Caco-2 (cell line): ENCODE results near the gene C16orf96. TPM values are rescaled to one million over a fixed set of nuclear protein-coding genes. Genes with fewer than 3 reads are reported as not detected.

Source experiments
- BruUV-seq: library from RNA; stranded (reverse); fragments of 400-500 nt; replicated peaks from 2 replicates; lab custom pipeline; 2021; lab: Mats Ljungman, UMichigan
- CTCF ChIA-PET: fragments of 300-600 bp; sonication (Branson Sonifier 250); formaldehyde crosslinking; loops from one replicate; lab custom pipeline; 2022; ENCODE audit warnings: antibody characterized with exemption; lab: Charles Lee
- POLR2A ChIA-PET: fragments of 300-600 bp; sonication (Branson Sonifier 250); formaldehyde crosslinking; loops from one replicate; lab custom pipeline; 2022; ENCODE audit warnings: antibody characterized with exemption; lab: Charles Lee
- DNase-seq, 2 experiments: peaks; one replicate each; pipeline versions ENCODE4 v3.0.0 to v3.0.0-alpha.2; 2020 to 2022
- H3K27me3 ChIP-seq: replicated peaks from 2 replicates; pipeline ENCODE4 v1.6.0; 2011; ENCODE audit warnings: low read length; ENCODE audit not compliant: control insufficient read depth, insufficient read depth
- H3K36me3 ChIP-seq: 2 replicates; pipeline ENCODE4 v1.5.1; 2011; ENCODE audit warnings: low read length; ENCODE audit not compliant: control insufficient read depth, insufficient read depth
- H3K4me1 ChIP-seq: fragments of 250-450 bp; sonication (Bioruptor Pico); 2 replicates; pipeline ENCODE4 v1.5.1; 2020; ENCODE audit warnings: mild to moderate bottlenecking
- H3K4me3 ChIP-seq: 2 replicates; pipeline ENCODE4 v1.5.1; 2011; ENCODE audit warnings: low read depth, mild to moderate bottlenecking, control low read depth, low read length
- H3K9me3 ChIP-seq: fragments of 250-450 bp; sonication (Bioruptor Pico); 2 replicates; pipeline ENCODE4 v1.5.1; 2020; ENCODE audit warnings: mild to moderate bottlenecking, moderate library complexity
- H3K27ac Mint-ChIP-seq: one replicate; pipeline ENCODE4 v1.8.0; 2022; ENCODE audit warnings: mixed read lengths; ENCODE audit not compliant: unreplicated experiment
- H3K27me3 Mint-ChIP-seq: one replicate; pipeline ENCODE4 v1.8.0; 2022; ENCODE audit warnings: mixed read lengths; ENCODE audit not compliant: insufficient read depth, unreplicated experiment
- H3K36me3 Mint-ChIP-seq: one replicate; pipeline ENCODE4 v1.8.0; 2022; ENCODE audit warnings: mild to moderate bottlenecking, mixed read lengths; ENCODE audit not compliant: insufficient read depth, unreplicated experiment
- H3K4me1 Mint-ChIP-seq: one replicate; pipeline ENCODE4 v1.8.0; 2022; ENCODE audit warnings: low read depth, mixed read lengths; ENCODE audit not compliant: unreplicated experiment
- H3K4me3 Mint-ChIP-seq: one replicate; pipeline ENCODE4 v1.8.0; 2022; ENCODE audit warnings: mild to moderate bottlenecking, moderate library complexity, mixed read lengths; ENCODE audit not compliant: unreplicated experiment
- H3K9me3 Mint-ChIP-seq: one replicate; pipeline ENCODE4 v1.8.0; 2022; ENCODE audit warnings: mixed read lengths; ENCODE audit not compliant: unreplicated experiment
- intact Hi-C: fragments of 100-400 bp; cut with micrococcal nuclease; formaldehyde crosslinking; loops from one replicate; pipeline ENCODE4 v1.10.0; 2022; ENCODE audit not compliant: unreplicated experiment
- total RNA-seq: library from RNA; stranded (reverse); gene quantifications from 2 replicates; pipeline ENCODE4 v1.2.3, GENCODE V29; 2022
- TF ChIP-seq, protein P1 (sequence below), 2 experiments: fragments of 200-600 bp in 1 of 2; IDR thresholded peaks; 1 replicate in 1 of 2; 2 replicates in 1 of 2; pipeline versions ENCODE4 v1.5.1 to v1.8.0; 2011 to 2022; ENCODE audit warnings: antibody characterized with exemption in 1 of 2, control low read depth in 1 of 2, inconsistent platforms in 1 of 2, low read depth in 1 of 2, low read length in 1 of 2, mild to moderate bottlenecking in 1 of 2, moderate library complexity in 1 of 2; ENCODE audit not compliant: insufficient read depth in 1 of 2, severe bottlenecking in 1 of 2, unreplicated experiment in 1 of 2

C16orf96 gene
- total RNA-seq, 1 experiment from 2014 or later: 0.11 TPM

GRCh38 chr16:4636196-4636595 is 80.1 kb downstream of the C16orf96 start:
- ChIA-PET POLR2A (no interaction called here), CTCF (no interaction called here)
- Histone ChIP-seq H3K27me3 (no peaks in the 10 kb centered on the region), H3K9me3 (0 out of 2 replicates have a peak, but pooled peaks cover 4% of the 10 kb centered on the region), H3K4me1 (no peaks in the 10 kb centered on the region), H3K4me3 (no peak overlapping the region), H3K36me3 (no peaks in the 10 kb centered on the region)
- Mint-ChIP-seq H3K36me3 (peaks cover 25% of the 10 kb centered on the region), H3K9me3 (no peaks in the 10 kb centered on the region), H3K4me1 (no peaks in the 10 kb centered on the region), H3K27me3 (no peaks in the 10 kb centered on the region), H3K27ac (no peak overlapping the region), H3K4me3 (no peak overlapping the region)
- TF ChIP-seq, protein P1, sequence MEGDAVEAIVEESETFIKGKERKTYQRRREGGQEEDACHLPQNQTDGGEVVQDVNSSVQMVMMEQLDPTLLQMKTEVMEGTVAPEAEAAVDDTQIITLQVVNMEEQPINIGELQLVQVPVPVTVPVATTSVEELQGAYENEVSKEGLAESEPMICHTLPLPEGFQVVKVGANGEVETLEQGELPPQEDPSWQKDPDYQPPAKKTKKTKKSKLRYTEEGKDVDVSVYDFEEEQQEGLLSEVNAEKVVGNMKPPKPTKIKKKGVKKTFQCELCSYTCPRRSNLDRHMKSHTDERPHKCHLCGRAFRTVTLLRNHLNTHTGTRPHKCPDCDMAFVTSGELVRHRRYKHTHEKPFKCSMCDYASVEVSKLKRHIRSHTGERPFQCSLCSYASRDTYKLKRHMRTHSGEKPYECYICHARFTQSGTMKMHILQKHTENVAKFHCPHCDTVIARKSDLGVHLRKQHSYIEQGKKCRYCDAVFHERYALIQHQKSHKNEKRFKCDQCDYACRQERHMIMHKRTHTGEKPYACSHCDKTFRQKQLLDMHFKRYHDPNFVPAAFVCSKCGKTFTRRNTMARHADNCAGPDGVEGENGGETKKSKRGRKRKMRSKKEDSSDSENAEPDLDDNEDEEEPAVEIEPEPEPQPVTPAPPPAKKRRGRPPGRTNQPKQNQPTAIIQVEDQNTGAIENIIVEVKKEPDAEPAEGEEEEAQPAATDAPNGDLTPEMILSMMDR (IDR thresholded peaks at IDR 0.05; ENCODE audit: insufficient read depth in 1 of 2, low read depth in 1 of 2, low read length in 1 of 2, severe bottlenecking in 1 of 2, unreplicated experiment in 1 of 2): no peak
- no TSS peak for BruUV-seq
- intact Hi-C loops: no loop called here
- no peak for DNase-seq

DNA sequence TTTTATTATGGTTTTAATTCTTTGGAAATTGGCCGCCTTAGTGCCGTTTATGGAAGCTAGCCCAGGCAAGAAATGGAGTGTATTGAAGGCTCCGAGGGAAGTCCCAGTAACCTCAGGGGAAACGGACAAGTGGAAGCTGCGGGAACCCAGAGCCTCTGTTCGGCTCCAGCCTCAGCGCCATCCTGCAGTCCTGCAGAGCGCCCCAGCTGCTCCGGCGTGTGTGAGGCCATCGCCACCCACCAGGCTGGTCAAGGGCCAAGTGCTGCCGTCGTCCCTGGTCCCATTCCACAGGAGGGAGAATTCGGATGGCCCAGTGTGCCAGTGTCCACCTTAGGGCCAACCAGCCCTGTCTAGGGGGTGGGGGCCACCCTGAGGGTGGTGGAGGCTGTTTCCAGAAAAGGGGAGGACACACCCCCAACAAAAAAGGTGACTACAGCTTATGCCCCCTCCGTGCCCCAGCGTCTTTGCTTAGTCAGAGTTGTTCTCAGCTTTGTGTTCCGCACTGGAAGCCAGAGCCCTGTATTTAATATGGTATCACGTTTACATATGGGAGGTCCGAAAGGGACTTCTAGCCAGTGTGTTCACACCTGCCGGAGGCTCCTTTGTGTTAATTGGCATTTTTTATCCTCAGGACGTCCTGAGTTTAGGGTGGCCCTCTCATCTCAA is 81.5 kb downstream of the C16orf96 start:
- intact Hi-C loops: no loop called here
- Mint-ChIP-seq H3K4me3 (no peak overlapping the region), H3K9me3 (no peaks in the 10 kb centered on the region), H3K27me3 (no peaks in the 10 kb centered on the region), H3K27ac (no peak overlapping the region), H3K4me1 (no peaks in the 10 kb centered on the region), H3K36me3 (peaks cover 13% of the 10 kb centered on the region)
- TF ChIP-seq, protein P1 (IDR thresholded peaks at IDR 0.05; ENCODE audit: insufficient read depth in 1 of 2, low read depth in 1 of 2, low read length in 1 of 2, severe bottlenecking in 1 of 2, unreplicated experiment in 1 of 2): no peak
- H3K4me1 ChIP-seq: no peaks in the 10 kb centered on the region
- no peaks in the 10 kb centered on the region for H3K9me3 ChIP-seq
- H3K27me3 ChIP-seq: no peaks in the 10 kb centered on the region
- POLR2A ChIA-PET: no interaction called here
- no peak for DNase-seq
- BruUV-seq: no TSS peak
- CTCF ChIA-PET: no interaction called here
- no peaks in the 10 kb centered on the region for H3K36me3 ChIP-seq
- no peak overlapping the region for H3K4me3 ChIP-seq

GRCh38 chr16:4639899-4640509 is 83.9 kb downstream of the C16orf96 start:
- DNase-seq: no peak
- no peaks in the 10 kb centered on the region for H3K9me3 Mint-ChIP-seq
- H3K4me1 ChIP-seq: no peaks in the 10 kb centered on the region
- BruUV-seq: no TSS peak
- no peak overlapping the region for H3K27ac Mint-ChIP-seq
- H3K4me3 Mint-ChIP-seq: no peak overlapping the region
- H3K4me1 Mint-ChIP-seq: no peaks in the 10 kb centered on the region
- no peak overlapping the region for H3K4me3 ChIP-seq
- CTCF ChIA-PET: interaction anchor here (1.5 kb wide), 1 partner anchor 10 kb away, joined by 3 read pairs; no protein-coding TSS in a partner anchor
- intact Hi-C loops: no loop called here
- H3K27me3 ChIP-seq: no peaks in the 10 kb centered on the region
- H3K27me3 Mint-ChIP-seq: no peaks in the 10 kb centered on the region
- peaks cover 19% of the 10 kb centered on the region for H3K36me3 Mint-ChIP-seq
- H3K36me3 ChIP-seq: no peaks in the 10 kb centered on the region
- POLR2A ChIA-PET: no interaction called here
- TF ChIP-seq, protein P1 (IDR thresholded peaks at IDR 0.05; ENCODE audit: insufficient read depth in 1 of 2, low read depth in 1 of 2, low read length in 1 of 2, severe bottlenecking in 1 of 2, unreplicated experiment in 1 of 2): no peak
- no peaks in the 10 kb centered on the region for H3K9me3 ChIP-seq
